Retinal pigment epithelial cell (primary cell): ENCODE results near the gene CAPN7.
"Not testable (repeated sequence)": the region's sequence is repeated elsewhere in the genome, so short reads cannot be mapped to it uniquely, and the experiment has no call there.

Experiments
- DNase-seq: peaks from one replicate; pipeline ENCODE4 v3.0.0-alpha.2; 2010; ENCODE audit warnings: low read depth
- H3K4me3 ChIP-seq: 2 replicates; pipeline ENCODE4 v1.5.1; 2011; ENCODE audit warnings: mild to moderate bottlenecking, low read length, control low read depth, moderate library complexity
- CTCF ChIP-seq: conservative IDR thresholded peaks from 2 replicates; pipeline ENCODE4 v1.5.1; 2011; ENCODE audit warnings: low read depth, low read length, control low read depth, inconsistent platforms

The CAPN7 gene

DNA sequence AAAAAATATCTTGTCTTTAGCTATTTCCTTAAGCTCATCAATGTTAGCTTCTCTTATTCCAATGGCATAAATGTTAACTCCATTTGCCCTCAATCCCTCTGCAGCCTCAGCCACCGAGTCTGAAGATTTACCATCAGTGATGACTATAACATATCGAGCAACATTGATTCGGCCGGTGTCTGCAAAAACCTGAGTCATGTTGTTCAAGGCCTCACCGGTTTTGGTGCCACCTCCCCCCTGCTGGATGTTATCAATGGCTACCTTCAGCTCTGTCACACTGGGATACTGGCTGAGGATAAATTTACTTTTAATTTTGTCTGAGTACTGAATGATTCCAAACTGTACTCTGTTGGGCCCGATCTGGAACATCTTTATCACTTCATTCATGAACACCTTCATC, 41.0 kb upstream of the CAPN7 start:
- no peak overlapping the region for H3K4me3 ChIP-seq
- no peak for TF ChIP-seq CTCF
- DNase-seq: no peak

DNA sequence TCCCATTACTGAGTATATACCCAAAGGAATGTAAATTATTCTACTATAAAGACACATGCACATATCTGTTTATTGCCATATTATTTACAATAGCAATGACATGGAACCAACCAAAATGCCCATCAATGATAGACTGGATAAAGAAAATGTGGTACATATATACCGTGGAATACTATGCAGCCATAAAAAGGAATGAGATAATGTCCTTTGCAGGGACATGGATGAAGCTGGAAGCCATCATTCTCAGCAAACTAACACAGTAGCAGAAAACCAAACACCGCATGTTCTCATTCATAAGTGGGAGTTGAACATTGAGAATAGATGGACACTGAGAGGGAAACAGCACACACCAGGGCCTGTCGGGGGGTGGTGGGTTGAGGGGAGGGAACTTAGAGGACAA, 39.7 kb upstream of the CAPN7 start:
- not testable (repeated sequence) for DNase-seq, H3K4me3 ChIP-seq

DNA sequence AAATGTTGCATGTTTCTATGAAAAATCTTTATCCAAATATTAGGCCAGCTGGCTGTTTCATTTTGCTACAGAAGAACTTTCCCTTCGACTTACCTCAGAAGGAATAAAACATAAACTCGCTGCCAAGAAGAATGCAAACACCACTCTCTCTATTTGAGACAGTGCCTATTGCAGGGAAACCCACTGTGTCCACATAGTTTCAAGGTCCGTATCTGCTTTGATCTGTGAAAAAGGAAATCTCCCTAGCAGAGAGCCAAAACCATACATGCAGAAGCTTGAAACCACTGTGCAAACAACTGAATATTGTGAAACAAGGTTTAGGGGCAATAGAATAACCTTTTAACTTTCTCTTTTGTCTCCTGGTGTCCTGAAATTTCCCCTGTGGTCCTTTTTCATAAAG, 35.0 kb upstream of the CAPN7 start:
- no peak for TF ChIP-seq CTCF
- DNase-seq: no peak
- no peak overlapping the region for H3K4me3 ChIP-seq

DNA sequence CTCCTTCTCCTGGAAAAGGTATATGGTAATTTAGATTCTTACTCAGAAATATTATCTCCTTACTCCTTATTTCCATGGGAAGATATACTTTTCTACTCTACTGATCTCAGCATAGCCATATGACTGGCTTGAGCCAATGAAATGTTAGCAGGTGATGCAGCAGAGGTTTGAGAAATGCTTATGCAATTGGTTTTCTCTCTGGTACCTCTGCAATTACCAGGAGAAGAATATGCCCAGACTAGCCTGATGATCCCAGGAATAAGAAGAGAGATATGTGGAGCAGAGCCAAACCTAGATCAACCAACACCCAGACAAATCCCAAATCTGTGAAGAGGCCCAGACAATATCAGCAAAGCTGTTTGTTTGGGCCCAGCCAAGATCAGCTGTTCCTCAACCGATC, 33.2 kb upstream of the CAPN7 start:
- TF ChIP-seq CTCF: no peak

GRCh38 chr3:15174953-15175352, 31.1 kb upstream of the CAPN7 start:
- DNase-seq: no peak
- H3K4me3 ChIP-seq: no peak overlapping the region
- TF ChIP-seq CTCF: no peak

More for the DNA sequence above, 33.2 kb upstream of the CAPN7 start:
- H3K4me3 ChIP-seq: no peak overlapping the region
- DNase-seq: no peak

DNA sequence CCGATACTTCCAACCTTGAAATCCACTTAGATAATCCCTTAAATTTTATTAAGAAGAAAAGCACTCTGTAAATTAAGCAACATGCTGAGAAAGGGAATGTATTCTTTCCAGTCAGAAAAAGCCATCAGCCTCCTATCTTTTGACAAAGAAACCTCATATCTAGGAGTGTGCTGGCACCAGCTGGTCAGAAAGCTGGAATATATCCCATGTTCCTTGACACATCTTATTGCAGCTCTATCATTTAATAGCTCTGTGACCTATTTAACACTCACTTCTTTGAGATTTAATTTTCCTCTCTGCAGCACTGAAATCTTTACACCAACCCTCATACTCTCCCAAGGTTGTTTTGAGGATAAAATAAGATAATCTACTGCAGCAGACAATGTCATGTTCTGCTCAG, 30.4 kb upstream of the CAPN7 start:
- H3K4me3 ChIP-seq: no peak overlapping the region
- DNase-seq: no peak
- no peak for TF ChIP-seq CTCF

DNA sequence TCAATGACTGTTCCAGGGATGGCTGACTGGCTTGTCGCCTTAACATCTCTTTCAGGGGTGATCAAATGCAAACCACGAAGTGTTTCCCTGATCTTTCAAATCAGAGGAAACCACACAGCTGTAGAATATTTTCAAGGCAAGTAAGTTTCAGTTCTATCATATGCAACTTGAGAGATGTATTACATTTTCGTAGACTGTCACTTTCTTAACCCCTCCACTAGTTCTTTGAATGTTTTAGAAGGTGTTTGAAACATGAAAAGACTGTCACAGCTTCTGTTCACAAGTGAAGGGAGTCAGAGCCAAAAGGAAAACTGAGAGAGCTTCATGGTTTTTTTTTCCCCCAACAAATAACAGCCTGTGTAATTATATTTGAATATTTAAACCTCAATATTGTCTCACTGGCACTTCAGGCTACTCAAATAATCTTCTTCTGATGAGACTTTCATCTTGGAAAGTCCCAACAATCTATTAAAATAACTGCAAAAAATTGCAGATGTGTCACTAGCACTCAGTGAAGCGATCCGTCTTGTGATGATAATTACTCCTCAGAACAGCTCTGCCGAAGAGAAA, 25.9 kb upstream of the CAPN7 start:
- no peak overlapping the region for H3K4me3 ChIP-seq
- TF ChIP-seq CTCF: no peak
- DNase-seq: no peak

GRCh38 chr3:15181511-15181910, 24.5 kb upstream of the CAPN7 start:
- no peak for DNase-seq
- TF ChIP-seq CTCF: no peak
- no peak overlapping the region for H3K4me3 ChIP-seq
